Astrocyte (in vitro differentiated cells and primary cell): ENCODE results near the gene FKBP1A.

Source experiments
- CTCF ChIP-seq: IDR thresholded peaks from 2 replicates; pipeline ENCODE4 v1.5.1; 2011; ENCODE audit warnings: low read depth, mild to moderate bottlenecking, inconsistent platforms, low read length, moderate library complexity; ENCODE audit not compliant: insufficient read depth
- EZH2 ChIP-seq: IDR thresholded peaks from 2 replicates; pipeline ENCODE4 v1.6.1; 2012; ENCODE audit warnings: mild to moderate bottlenecking, low read length, inconsistent platforms; ENCODE audit not compliant: insufficient read depth

DNA sequence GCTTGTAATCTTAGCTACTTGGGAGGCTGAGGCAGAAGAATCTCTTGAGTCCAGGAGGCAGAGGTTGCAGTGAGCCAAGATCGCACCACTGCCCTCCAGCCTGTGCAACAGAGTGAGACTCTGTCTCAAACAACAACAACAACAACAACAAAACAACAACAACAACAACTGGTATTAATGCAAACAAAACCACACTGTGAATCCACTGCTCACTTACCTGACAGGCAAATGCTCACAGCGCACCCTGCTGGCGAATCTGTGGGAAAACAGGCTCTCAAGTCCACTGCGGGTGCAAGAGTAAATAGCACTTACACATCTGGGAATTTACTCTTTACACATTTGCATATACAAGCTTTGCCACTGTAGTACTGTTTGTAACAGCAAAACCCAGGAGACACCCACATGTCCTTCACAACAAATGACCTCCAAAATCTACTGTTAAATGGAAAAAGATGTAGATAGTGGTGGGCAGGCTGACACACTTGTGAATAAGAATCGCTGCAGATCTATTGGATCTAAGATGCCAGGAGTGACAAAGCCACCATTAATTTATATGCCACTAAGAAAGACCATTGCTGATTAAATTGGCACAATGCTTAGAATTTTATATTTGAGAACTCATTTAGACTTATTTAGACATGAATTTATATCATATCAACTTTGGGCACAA is 44.5 kb upstream of the FKBP1A start:
- TF ChIP-seq CTCF, result peak; percentile 97
- TF ChIP-seq EZH2, result no peak
